Loucy (cell line): ENCODE results near the gene RAET1E.
"Not testable (repeated sequence)": the region's sequence is repeated elsewhere in the genome, so short reads cannot be mapped to it uniquely, and the experiment has no call there.

Experiments used
- H2AFZ ChIP-seq: fragments of 200-600 bp; sonication (generic); 2 replicates; pipeline ENCODE4 v1.6.0; 2016; ENCODE audit warnings: antibody characterized with exemption, mild to moderate bottlenecking, low read length, moderate library complexity
- H3F3A ChIP-seq: fragments of 200-600 bp; 2 replicates; pipeline ENCODE4 v1.6.0; 2016; ENCODE audit warnings: antibody characterized with exemption, low read depth, mild to moderate bottlenecking
- H3K27me3 ChIP-seq: fragments of 200-600 bp; sonication (generic); 2 replicates; pipeline ENCODE4 v1.6.1; 2014; ENCODE audit warnings: low read length, mild to moderate bottlenecking; ENCODE audit not compliant: insufficient read depth, poor library complexity, severe bottlenecking
- H3K36me3 ChIP-seq: fragments of 200-600 bp; sonication (generic); 2 replicates; pipeline ENCODE4 v1.6.1; 2016; ENCODE audit warnings: low read length; ENCODE audit not compliant: insufficient read depth
- H3K4me1 ChIP-seq: fragments of 200-600 bp; sonication (generic); 2 replicates; pipeline ENCODE4 v1.5.1; 2014; ENCODE audit warnings: low read length, mild to moderate bottlenecking; ENCODE audit not compliant: insufficient read depth, poor library complexity, severe bottlenecking
- H3K4me2 ChIP-seq: fragments of 200-600 bp; sonication (generic); 2 replicates; pipeline ENCODE4 v1.6.0; 2014; ENCODE audit warnings: antibody characterized with exemption, low read length, low read depth, mild to moderate bottlenecking; ENCODE audit not compliant: poor library complexity, severe bottlenecking
- H3K4me3 ChIP-seq: fragments of 200-600 bp; sonication (generic); 2 replicates; pipeline ENCODE4 v1.5.1; 2014; ENCODE audit warnings: low read length, mild to moderate bottlenecking, mixed read lengths; ENCODE audit not compliant: poor library complexity, severe bottlenecking
- H3K79me2 ChIP-seq: fragments of 200-600 bp; sonication (generic); 2 replicates; pipeline ENCODE4 v1.6.1; 2014; ENCODE audit warnings: low read length; ENCODE audit not compliant: insufficient read depth
- H3K9ac ChIP-seq: fragments of 200-600 bp; sonication (generic); 2 replicates; pipeline ENCODE4 v1.6.0; 2014; ENCODE audit warnings: mild to moderate bottlenecking, low read depth, low read length, moderate library complexity; ENCODE audit not compliant: poor library complexity, severe bottlenecking
- H3K9me2 ChIP-seq: fragments of 200-600 bp; sonication (generic); replicated peaks from 2 replicates; pipeline ENCODE4 v1.6.1; 2016; ENCODE audit warnings: low read depth, low read length, mixed read lengths
- H3K9me3 ChIP-seq: fragments of 200-600 bp; sonication (generic); 2 replicates; pipeline ENCODE4 v1.6.1; 2014; ENCODE audit warnings: mild to moderate bottlenecking, antibody characterized with exemption, low read length, low read depth; ENCODE audit not compliant: insufficient read depth
- H4K20me1 ChIP-seq: fragments of 200-600 bp; sonication (generic); 2 replicates; pipeline ENCODE4 v1.6.0; 2014; ENCODE audit warnings: antibody characterized with exemption, low read length, mild to moderate bottlenecking; ENCODE audit not compliant: insufficient read depth, poor library complexity, severe bottlenecking
- EZH2phosphoT487 ChIP-seq: fragments of 200-600 bp; IDR thresholded peaks from 2 replicates; pipeline ENCODE4 v1.6.1; 2018; ENCODE audit warnings: antibody characterized with exemption, mild to moderate bottlenecking, moderate library complexity, borderline replicate concordance
- TF ChIP-seq, protein P1 (sequence below): fragments of 200-600 bp; sonication (generic); conservative IDR thresholded peaks from 2 replicates; pipeline ENCODE4 v1.5.1; 2014; ENCODE audit warnings: mild to moderate bottlenecking, antibody characterized with exemption, low read length

RAET1E gene

DNA sequence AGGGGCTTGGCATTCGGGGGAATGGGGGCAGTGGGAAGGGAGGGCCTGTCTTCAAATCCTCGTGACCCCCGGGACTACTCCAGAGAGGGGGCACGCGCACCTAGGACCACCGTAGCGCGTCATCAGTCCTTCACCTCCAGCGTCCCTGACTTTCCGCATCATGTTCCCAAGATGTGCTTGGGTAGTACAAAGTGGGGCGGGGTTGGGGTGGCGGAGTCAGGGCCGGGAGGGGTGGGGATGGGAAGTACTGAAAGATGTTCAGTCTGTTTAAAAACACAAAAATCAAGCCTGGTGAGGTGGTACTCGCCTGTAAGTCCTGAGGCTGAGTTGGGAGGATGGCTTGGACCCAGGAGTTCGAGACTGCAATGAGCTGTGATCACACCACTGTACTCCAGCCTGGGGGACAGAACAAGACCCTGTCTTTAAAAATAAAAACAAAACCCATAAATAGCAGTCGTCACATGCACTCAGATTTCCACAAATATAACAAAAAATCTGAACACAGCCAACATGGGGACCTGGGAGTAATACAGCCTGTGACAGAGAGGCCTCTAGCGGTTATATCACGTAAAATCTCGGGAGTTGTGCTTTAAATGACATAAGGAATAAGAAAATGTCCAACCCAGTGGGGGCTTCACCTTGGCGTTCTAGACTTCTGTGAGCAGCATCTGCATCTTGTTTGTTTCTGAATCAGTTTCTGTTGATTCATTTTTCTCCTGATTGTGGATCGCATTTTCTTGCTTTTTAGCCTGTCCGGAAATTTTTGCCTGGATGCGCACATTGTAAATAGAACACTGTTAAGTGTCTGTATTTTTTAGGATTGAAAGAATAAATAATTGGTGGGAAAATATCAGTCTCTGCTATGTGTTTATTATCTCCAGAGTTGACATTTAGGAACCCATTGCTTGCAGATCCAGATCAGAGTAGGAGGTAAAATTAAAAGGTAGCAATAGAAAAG lies 33.1 kb downstream of the RAET1E start:
- Histone ChIP-seq H3K9ac (peak overlapping the region; percentile 61), H4K20me1 (peaks cover 4% of the 10 kb centered on the region), H3K36me3 (no peaks in the 10 kb centered on the region), H3K9me3 (no peaks in the 10 kb centered on the region), H3K27me3 (no peaks in the 10 kb centered on the region), H2AFZ (peak overlapping the region; percentile 91), H3F3A (no peaks in the 10 kb centered on the region), H3K4me1 (peaks cover 54% of the 10 kb centered on the region), H3K4me2 (peak overlapping the region; percentile 82), H3K9me2 (no peaks in the 10 kb centered on the region), H3K4me3 (peak overlapping the region; percentile 83), H3K79me2 (peaks cover 28% of the 10 kb centered on the region)
- TF ChIP-seq, protein P1, sequence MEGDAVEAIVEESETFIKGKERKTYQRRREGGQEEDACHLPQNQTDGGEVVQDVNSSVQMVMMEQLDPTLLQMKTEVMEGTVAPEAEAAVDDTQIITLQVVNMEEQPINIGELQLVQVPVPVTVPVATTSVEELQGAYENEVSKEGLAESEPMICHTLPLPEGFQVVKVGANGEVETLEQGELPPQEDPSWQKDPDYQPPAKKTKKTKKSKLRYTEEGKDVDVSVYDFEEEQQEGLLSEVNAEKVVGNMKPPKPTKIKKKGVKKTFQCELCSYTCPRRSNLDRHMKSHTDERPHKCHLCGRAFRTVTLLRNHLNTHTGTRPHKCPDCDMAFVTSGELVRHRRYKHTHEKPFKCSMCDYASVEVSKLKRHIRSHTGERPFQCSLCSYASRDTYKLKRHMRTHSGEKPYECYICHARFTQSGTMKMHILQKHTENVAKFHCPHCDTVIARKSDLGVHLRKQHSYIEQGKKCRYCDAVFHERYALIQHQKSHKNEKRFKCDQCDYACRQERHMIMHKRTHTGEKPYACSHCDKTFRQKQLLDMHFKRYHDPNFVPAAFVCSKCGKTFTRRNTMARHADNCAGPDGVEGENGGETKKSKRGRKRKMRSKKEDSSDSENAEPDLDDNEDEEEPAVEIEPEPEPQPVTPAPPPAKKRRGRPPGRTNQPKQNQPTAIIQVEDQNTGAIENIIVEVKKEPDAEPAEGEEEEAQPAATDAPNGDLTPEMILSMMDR: peak; percentile 78
- no peak for TF ChIP-seq EZH2phosphoT487

DNA sequence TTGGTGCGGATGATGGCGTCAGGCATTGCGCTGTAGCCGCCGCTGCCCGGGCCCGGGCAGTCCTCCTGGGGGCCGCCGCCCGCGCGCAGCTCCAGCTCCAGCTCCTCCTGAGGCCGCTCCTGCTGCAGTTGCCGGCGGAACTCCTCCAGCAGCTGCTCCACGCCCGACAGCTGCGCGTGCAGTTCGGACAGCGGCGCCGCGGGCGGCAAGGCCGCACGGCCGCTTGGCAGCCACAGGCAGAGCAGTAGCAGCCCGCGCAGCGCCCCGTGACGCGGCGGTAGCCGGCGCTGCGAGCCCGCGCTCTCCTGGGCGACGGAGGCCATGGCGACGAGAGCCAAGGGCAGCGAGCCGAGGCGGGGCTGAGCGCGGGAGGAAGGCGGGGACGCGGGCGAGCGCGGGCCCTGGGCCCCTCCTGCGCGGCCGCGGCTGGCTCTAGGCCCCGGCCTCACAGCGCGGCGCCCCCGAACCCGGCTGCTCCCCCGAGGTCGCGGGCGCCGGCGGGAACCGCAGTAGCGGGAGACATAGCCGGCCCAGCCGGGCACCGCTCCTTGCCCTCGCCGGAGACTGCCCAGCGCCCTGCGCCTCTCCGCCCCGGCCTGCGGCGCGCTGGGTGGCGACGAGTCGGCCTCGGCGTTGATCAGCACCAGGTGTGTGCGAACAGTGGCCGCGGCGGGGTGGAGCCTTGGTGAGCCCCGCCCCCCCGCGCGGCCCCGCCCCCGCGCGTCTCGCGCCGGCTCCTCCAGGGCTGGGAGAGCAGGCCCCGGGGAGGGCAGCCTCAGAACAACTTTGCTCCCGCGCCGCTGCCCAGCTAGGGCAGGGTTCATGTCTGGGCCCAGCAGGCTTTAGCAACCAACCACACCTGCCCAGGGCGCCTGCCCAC lies 34.0 kb downstream of the RAET1E start, which contains the start of gene LRP11:
Gene LRP11 (minus strand): TSS at position 662 of the 880 bp plus-strand sequence. CDS start 339 bp downstream, at position 323.
- Histone ChIP-seq H3K27me3 (no peaks in the 10 kb centered on the region), H3K4me1 (peaks cover 54% of the 10 kb centered on the region), H3K36me3 (no peaks in the 10 kb centered on the region), H3K4me2 (peak within 1 kb of the TSS; percentile 82), H3K9ac (peak within 1 kb of the TSS; percentile 67), H4K20me1 (peaks cover 4% of the 10 kb centered on the region), H3K4me3 (peak within 1 kb of the TSS; percentile 83), H3K9me3 (no peaks in the 10 kb centered on the region), H3F3A (no peaks in the 10 kb centered on the region), H3K79me2 (peaks cover 28% of the 10 kb centered on the region), H3K9me2 (no peaks in the 10 kb centered on the region), H2AFZ (peak within 1 kb of the TSS; percentile 91)
- TF ChIP-seq, protein P1: no peak
- no peak for TF ChIP-seq EZH2phosphoT487

GRCh38 chr6:149862922-149863697 lies 34.8 kb downstream of the RAET1E start:
- Histone ChIP-seq H3K9ac (peak overlapping the region; percentile 67), H3K9me3 (no peaks in the 10 kb centered on the region), H4K20me1 (peaks cover 4% of the 10 kb centered on the region), H3K4me1 (peaks cover 51% of the 10 kb centered on the region), H3K79me2 (peaks cover 28% of the 10 kb centered on the region), H2AFZ (peak overlapping the region; percentile 79), H3K4me2 (peak overlapping the region; percentile 82), H3K9me2 (no peaks in the 10 kb centered on the region), H3K27me3 (no peaks in the 10 kb centered on the region), H3F3A (no peaks in the 10 kb centered on the region), H3K36me3 (no peaks in the 10 kb centered on the region), H3K4me3 (peak overlapping the region; percentile 83)
- TF ChIP-seq, protein P1: no peak
- no peak for TF ChIP-seq EZH2phosphoT487

GRCh38 chr6:149862424-149862738 lies 35.5 kb downstream of the RAET1E start:
- Histone ChIP-seq H3K4me1 (peaks cover 49% of the 10 kb centered on the region), H3K4me3 (peak overlapping the region; percentile 83), H3K79me2 (peaks cover 28% of the 10 kb centered on the region)

More at GRCh38 chr6:149862424-149862738, 35.5 kb downstream of the RAET1E start:
- H2AFZ ChIP-seq, H3K9me3 ChIP-seq, H3K27me3 ChIP-seq, H4K20me1 ChIP-seq, H3F3A ChIP-seq, H3K9me2 ChIP-seq, H3K36me3 ChIP-seq: not testable (repeated sequence)
- Histone ChIP-seq H3K9ac (peak overlapping the region; percentile 67), H3K4me2 (peak overlapping the region; percentile 82)
